DOHH2 (cell line): Measurements from ENCODE around the gene RNF212.

Source experiments
- H3F3A ChIP-seq: fragments of 200-600 bp; sonication (generic), shearing (Covaris generic); 2 replicates; pipeline ENCODE4 v1.6.0; 2016; ENCODE audit warnings: antibody characterized with exemption, mild to moderate bottlenecking; ENCODE audit not compliant: control insufficient read depth, insufficient read depth
- H3K27ac ChIP-seq: fragments of 200-600 bp; sonication (generic); 2 replicates; pipeline ENCODE4 v1.5.1; 2014; ENCODE audit warnings: low read depth, mild to moderate bottlenecking, low read length, moderate library complexity
- H3K27me3 ChIP-seq: fragments of 200-600 bp; sonication (generic); 2 replicates; pipeline ENCODE4 v1.6.1; 2014; ENCODE audit warnings: mild to moderate bottlenecking, low read length, mixed read lengths; ENCODE audit not compliant: control insufficient read depth
- H3K36me3 ChIP-seq: fragments of 200-600 bp; sonication (generic); 2 replicates; pipeline ENCODE4 v1.6.1; 2014; ENCODE audit warnings: mild to moderate bottlenecking, low read length, moderate library complexity, mixed read lengths; ENCODE audit not compliant: control insufficient read depth
- H3K4me1 ChIP-seq: fragments of 200-600 bp; sonication (generic); 2 replicates; pipeline ENCODE4 v1.6.1; 2014; ENCODE audit warnings: mild to moderate bottlenecking, low read length, mixed read lengths; ENCODE audit not compliant: control insufficient read depth
- H3K4me2 ChIP-seq: fragments of 200-600 bp; sonication (generic); 2 replicates; pipeline ENCODE4 v1.6.0; 2014; ENCODE audit warnings: mild to moderate bottlenecking, low read length, moderate library complexity
- H3K4me3 ChIP-seq: fragments of 200-600 bp; sonication (generic); 2 replicates; pipeline ENCODE4 v1.5.1; 2014; ENCODE audit warnings: mild to moderate bottlenecking, low read length, mixed read lengths
- H3K79me2 ChIP-seq: fragments of 200-600 bp; sonication (generic); 2 replicates; pipeline ENCODE4 v1.6.1; 2014; ENCODE audit warnings: mild to moderate bottlenecking, low read length, mixed read lengths; ENCODE audit not compliant: control insufficient read depth
- H3K9me2 ChIP-seq: fragments of 200-600 bp; sonication (generic); replicated peaks from 2 replicates; pipeline ENCODE4 v1.6.1; 2014; ENCODE audit warnings: mild to moderate bottlenecking, low read length, mixed read lengths; ENCODE audit not compliant: control insufficient read depth
- H3K9me3 ChIP-seq: fragments of 200-600 bp; sonication (generic); 2 replicates; pipeline ENCODE4 v1.6.1; 2014; ENCODE audit warnings: antibody characterized with exemption, low read length, mixed read lengths; ENCODE audit not compliant: control insufficient read depth, insufficient read depth
- H4K20me1 ChIP-seq: fragments of 200-600 bp; sonication (generic); 2 replicates; pipeline ENCODE4 v1.6.0; 2014; ENCODE audit warnings: low read depth, mild to moderate bottlenecking, antibody characterized with exemption, low read length, moderate library complexity; ENCODE audit not compliant: control insufficient read depth, insufficient read depth
- EZH2phosphoT487 ChIP-seq: fragments of 200-600 bp; sonication (generic); IDR thresholded peaks from 2 replicates; pipeline ENCODE4 v1.6.1; 2017; ENCODE audit warnings: borderline replicate concordance, mild to moderate bottlenecking, antibody characterized with exemption, low read length, moderate library complexity, mixed read lengths
- TF ChIP-seq, protein P1 (sequence below): fragments of 200-600 bp; sonication (generic); IDR thresholded peaks from one replicate; pipeline ENCODE4 v1.5.1; 2014; ENCODE audit warnings: antibody characterized with exemption, mild to moderate bottlenecking, low read depth, low read length; ENCODE audit not compliant: poor library complexity, severe bottlenecking

Gene RNF212

DNA sequence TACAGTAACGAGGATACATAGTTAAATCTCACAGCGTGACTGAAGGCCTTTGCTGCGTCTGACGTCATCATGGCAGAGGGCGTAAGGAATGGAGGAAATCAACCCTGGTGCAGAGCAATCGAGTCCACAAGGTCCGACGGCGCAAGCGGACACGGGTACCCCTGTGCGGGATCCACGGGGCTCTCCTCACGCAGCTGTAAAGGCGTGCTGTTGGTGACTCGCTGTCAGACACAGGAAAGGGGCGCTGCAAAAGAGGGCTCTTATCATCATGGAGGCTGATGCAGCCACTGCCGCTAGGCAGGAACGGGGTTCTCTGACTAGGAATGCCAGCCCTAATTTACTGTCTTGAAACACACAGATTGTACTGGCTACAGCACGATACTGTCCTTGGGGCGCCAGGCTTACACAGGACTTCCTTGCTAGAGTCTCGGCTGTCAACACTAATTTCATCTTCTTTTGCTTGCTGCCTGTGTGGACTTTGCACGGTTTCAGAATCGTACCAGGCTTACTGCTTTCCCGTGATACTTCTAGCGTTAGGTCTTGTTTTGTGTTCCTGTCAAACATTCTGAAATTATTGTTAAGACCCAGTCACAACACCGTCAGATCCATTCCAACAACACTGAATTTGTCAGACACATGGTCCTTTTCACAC lies 13.6 kb downstream of the RNF212 start:
- no peak overlapping the region for H3K27ac ChIP-seq
- no peaks in the 10 kb centered on the region for H3K36me3 ChIP-seq
- no peaks in the 10 kb centered on the region for H3K9me3 ChIP-seq
- H3K4me1 ChIP-seq, result no peaks in the 10 kb centered on the region
- H3K4me3 ChIP-seq, result no peak overlapping the region
- no peaks in the 10 kb centered on the region for H3F3A ChIP-seq
- H3K4me2 ChIP-seq, result no peak overlapping the region
- H4K20me1 ChIP-seq, result no peaks in the 10 kb centered on the region
- no peaks in the 10 kb centered on the region for H3K27me3 ChIP-seq
- H3K9me2 ChIP-seq, result no peaks in the 10 kb centered on the region
- no peak for TF ChIP-seq EZH2phosphoT487
- TF ChIP-seq, protein P1, sequence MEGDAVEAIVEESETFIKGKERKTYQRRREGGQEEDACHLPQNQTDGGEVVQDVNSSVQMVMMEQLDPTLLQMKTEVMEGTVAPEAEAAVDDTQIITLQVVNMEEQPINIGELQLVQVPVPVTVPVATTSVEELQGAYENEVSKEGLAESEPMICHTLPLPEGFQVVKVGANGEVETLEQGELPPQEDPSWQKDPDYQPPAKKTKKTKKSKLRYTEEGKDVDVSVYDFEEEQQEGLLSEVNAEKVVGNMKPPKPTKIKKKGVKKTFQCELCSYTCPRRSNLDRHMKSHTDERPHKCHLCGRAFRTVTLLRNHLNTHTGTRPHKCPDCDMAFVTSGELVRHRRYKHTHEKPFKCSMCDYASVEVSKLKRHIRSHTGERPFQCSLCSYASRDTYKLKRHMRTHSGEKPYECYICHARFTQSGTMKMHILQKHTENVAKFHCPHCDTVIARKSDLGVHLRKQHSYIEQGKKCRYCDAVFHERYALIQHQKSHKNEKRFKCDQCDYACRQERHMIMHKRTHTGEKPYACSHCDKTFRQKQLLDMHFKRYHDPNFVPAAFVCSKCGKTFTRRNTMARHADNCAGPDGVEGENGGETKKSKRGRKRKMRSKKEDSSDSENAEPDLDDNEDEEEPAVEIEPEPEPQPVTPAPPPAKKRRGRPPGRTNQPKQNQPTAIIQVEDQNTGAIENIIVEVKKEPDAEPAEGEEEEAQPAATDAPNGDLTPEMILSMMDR, result no peak
- H3K79me2 ChIP-seq, result no peaks in the 10 kb centered on the region

DNA sequence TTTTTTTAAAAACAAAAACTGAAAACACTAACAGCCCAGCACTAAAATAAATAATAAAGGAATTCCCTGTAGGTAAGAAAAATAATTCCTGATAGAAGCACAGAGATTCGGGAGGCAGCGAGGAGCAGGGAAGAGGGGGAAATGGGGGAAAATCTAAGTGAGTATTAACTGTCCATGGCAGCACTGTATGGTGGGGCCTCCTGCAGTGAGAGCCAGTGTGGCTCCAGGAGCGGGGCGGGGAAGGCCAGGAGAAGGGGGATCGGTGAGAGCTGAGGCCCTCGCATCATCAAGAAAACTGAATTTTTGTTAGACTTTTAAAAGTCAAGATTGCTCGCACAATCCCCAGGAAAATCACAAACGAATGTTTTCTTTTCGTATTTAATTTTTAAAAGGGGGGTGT lies 14.1 kb downstream of the RNF212 start:
- Histone ChIP-seq H3K36me3 (no peaks in the 10 kb centered on the region), H3K4me1 (no peaks in the 10 kb centered on the region), H3K9me3 (no peaks in the 10 kb centered on the region), H3K9me2 (no peaks in the 10 kb centered on the region), H3F3A (no peaks in the 10 kb centered on the region), H3K4me2 (no peak overlapping the region), H4K20me1 (no peaks in the 10 kb centered on the region), H3K4me3 (no peak overlapping the region), H3K27me3 (no peaks in the 10 kb centered on the region), H3K27ac (no peak overlapping the region), H3K79me2 (no peaks in the 10 kb centered on the region)
- TF ChIP-seq, protein P1, result no peak
- TF ChIP-seq EZH2phosphoT487, result no peak

DNA sequence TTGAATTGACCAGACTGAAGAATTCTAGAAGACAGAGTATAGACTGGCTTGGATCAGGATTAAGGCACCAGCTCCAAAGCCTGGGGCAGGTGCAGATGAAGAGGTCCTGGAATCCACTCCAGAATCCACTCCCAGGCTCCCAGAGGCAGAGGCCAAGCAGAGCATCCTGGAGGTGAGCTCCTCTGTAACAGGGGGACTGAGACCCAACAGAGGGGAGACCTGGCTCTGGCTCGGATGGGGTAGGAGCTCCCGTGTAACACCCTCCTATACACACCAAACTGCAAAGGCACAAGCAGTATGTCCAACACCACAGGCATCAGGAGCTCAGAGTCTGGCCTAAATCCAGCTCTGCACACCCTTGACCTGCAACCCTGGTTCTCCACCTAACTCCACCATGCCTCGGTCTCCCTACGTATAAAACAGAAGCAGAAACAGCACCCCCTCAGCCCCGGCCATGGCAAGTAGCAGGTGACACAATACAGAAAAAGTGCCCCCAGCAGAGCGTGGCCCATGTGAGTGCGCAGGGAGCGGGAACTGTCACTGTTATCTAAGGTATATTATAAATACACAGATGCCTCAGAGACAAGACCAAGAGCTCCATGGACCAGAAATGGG lies 14.9 kb downstream of the RNF212 start:
- no peaks in the 10 kb centered on the region for H3K9me2 ChIP-seq
- no peaks in the 10 kb centered on the region for H3K9me3 ChIP-seq
- no peaks in the 10 kb centered on the region for H4K20me1 ChIP-seq
- no peaks in the 10 kb centered on the region for H3K79me2 ChIP-seq
- no peak overlapping the region for H3K4me2 ChIP-seq
- H3K27ac ChIP-seq, result no peak overlapping the region
- H3K4me1 ChIP-seq, result no peaks in the 10 kb centered on the region
- H3K4me3 ChIP-seq, result no peak overlapping the region
- no peaks in the 10 kb centered on the region for H3F3A ChIP-seq
- TF ChIP-seq, protein P1, result no peak
- TF ChIP-seq EZH2phosphoT487, result no peak
- no peaks in the 10 kb centered on the region for H3K36me3 ChIP-seq
- no peaks in the 10 kb centered on the region for H3K27me3 ChIP-seq
